ENCODE data around the gene TIMM29.

TIMM29 gene

DNA sequence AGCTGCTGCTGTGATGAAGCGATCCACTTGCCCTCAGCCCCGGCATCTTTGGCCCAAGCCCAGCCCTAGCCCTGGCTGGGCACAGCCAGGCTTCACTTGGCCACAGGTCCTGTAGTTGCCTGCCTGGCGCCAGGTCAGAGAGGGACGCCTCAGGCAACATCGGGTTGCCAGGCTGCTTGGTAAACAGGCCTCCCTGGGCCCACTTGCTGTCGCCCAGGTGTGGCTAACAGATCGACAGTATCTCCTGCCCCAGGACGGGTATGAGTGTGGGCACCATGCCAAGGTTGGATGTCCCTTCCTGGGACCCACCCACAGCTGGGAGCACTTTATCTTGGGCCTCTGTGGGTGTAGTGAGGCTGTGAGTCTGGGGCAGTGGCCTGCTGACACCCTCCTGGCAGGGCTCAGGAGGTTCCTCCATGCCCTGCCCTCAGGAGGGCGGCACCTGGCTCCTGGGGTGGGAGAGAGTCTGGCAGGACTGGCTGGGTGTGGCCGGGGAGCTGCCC is 29.4 kb upstream of the TIMM29 start:
- H3K27ac ChIP-seq (ENCODE audit: low read length): no peak overlapping the region
- no peaks in the 10 kb centered on the region for H3K9me2 ChIP-seq (replicated peaks; ENCODE audit: insufficient read depth, low read length)
- TF ChIP-seq, protein P1, sequence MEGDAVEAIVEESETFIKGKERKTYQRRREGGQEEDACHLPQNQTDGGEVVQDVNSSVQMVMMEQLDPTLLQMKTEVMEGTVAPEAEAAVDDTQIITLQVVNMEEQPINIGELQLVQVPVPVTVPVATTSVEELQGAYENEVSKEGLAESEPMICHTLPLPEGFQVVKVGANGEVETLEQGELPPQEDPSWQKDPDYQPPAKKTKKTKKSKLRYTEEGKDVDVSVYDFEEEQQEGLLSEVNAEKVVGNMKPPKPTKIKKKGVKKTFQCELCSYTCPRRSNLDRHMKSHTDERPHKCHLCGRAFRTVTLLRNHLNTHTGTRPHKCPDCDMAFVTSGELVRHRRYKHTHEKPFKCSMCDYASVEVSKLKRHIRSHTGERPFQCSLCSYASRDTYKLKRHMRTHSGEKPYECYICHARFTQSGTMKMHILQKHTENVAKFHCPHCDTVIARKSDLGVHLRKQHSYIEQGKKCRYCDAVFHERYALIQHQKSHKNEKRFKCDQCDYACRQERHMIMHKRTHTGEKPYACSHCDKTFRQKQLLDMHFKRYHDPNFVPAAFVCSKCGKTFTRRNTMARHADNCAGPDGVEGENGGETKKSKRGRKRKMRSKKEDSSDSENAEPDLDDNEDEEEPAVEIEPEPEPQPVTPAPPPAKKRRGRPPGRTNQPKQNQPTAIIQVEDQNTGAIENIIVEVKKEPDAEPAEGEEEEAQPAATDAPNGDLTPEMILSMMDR (IDR thresholded peaks at IDR 0.05; ENCODE audit: low read length): no peak
- TF ChIP-seq EZH2phosphoT487 (IDR thresholded peaks at IDR 0.05; ENCODE audit: low read length): no peak
- no peak for TF ChIP-seq EZH2 (optimal IDR thresholded peaks at IDR 0.05; ENCODE audit: low read depth, low read length)
- H3K9ac ChIP-seq (ENCODE audit: low read length): no peak overlapping the region
- no peaks in the 10 kb centered on the region for H3F3A ChIP-seq (ENCODE audit: insufficient read depth, low read length)
- no peaks in the 10 kb centered on the region for H3K4me1 ChIP-seq (ENCODE audit: low read length)
- no peaks in the 10 kb centered on the region for H3K9me3 ChIP-seq (replicated peaks; ENCODE audit: insufficient read depth, low read length)
- H4K20me1 ChIP-seq (ENCODE audit: insufficient read depth, low read length): no peaks in the 10 kb centered on the region
- H3K27me3 ChIP-seq (replicated peaks; ENCODE audit: insufficient read depth, low read length): no peaks in the 10 kb centered on the region
- H3K4me2 ChIP-seq (ENCODE audit: low read depth, low read length): no peak overlapping the region
- H3K79me2 ChIP-seq (ENCODE audit: low read length): peaks cover 61% of the 10 kb centered on the region
- no peaks in the 10 kb centered on the region for H3K36me3 ChIP-seq (replicated peaks; ENCODE audit: insufficient read depth, low read length)
- no peak overlapping the region for H2AFZ ChIP-seq (ENCODE audit: low read length)
- no peak for DNase-seq
- H3K4me3 ChIP-seq (ENCODE audit: low read length): no peak overlapping the region

GRCh38 chr19:10907925-10908324 is 20.7 kb upstream of the TIMM29 start:
- H3K27ac ChIP-seq (ENCODE audit: low read length): no peak overlapping the region

GRCh38 chr19:10908380-10908960 is 20.1 kb upstream of the TIMM29 start:
- Histone ChIP-seq H2AFZ (ENCODE audit: low read length) (no peak overlapping the region), H3F3A (ENCODE audit: insufficient read depth, low read length) (no peaks in the 10 kb centered on the region), H3K4me2 (ENCODE audit: low read depth, low read length) (no peak overlapping the region), H4K20me1 (ENCODE audit: insufficient read depth, low read length) (no peaks in the 10 kb centered on the region), H3K79me2 (ENCODE audit: low read length) (peaks cover 12% of the 10 kb centered on the region), H3K27me3 (replicated peaks; ENCODE audit: insufficient read depth, low read length) (no peaks in the 10 kb centered on the region), H3K9ac (ENCODE audit: low read length) (no peak overlapping the region), H3K4me3 (ENCODE audit: low read length) (no peak overlapping the region), H3K9me2 (replicated peaks; ENCODE audit: insufficient read depth, low read length) (no peaks in the 10 kb centered on the region), H3K27ac (ENCODE audit: low read length) (no peak overlapping the region), H3K36me3 (replicated peaks; ENCODE audit: insufficient read depth, low read length) (no peaks in the 10 kb centered on the region), H3K4me1 (ENCODE audit: low read length) (no peaks in the 10 kb centered on the region), H3K9me3 (replicated peaks; ENCODE audit: insufficient read depth, low read length) (no peaks in the 10 kb centered on the region)
- DNase-seq: no peak
- TF ChIP-seq EZH2phosphoT487 (IDR thresholded peaks at IDR 0.05; ENCODE audit: low read length): no peak
- TF ChIP-seq, protein P1 (IDR thresholded peaks at IDR 0.05; ENCODE audit: low read length): no peak
- no peak for TF ChIP-seq EZH2 (optimal IDR thresholded peaks at IDR 0.05; ENCODE audit: low read depth, low read length)

More at GRCh38 chr19:10907925-10908324, 20.7 kb upstream of the TIMM29 start:
- Histone ChIP-seq H3K4me1 (ENCODE audit: low read length) (no peaks in the 10 kb centered on the region), H3K9ac (ENCODE audit: low read length) (no peak overlapping the region), H3K4me3 (ENCODE audit: low read length) (no peak overlapping the region), H3K9me2 (replicated peaks; ENCODE audit: insufficient read depth, low read length) (no peaks in the 10 kb centered on the region), H3K27me3 (replicated peaks; ENCODE audit: insufficient read depth, low read length) (no peaks in the 10 kb centered on the region), H3K79me2 (ENCODE audit: low read length) (peaks cover 17% of the 10 kb centered on the region), H3K9me3 (replicated peaks; ENCODE audit: insufficient read depth, low read length) (no peaks in the 10 kb centered on the region), H3K36me3 (replicated peaks; ENCODE audit: insufficient read depth, low read length) (no peaks in the 10 kb centered on the region), H3K4me2 (ENCODE audit: low read depth, low read length) (no peak overlapping the region), H3F3A (ENCODE audit: insufficient read depth, low read length) (no peaks in the 10 kb centered on the region), H4K20me1 (ENCODE audit: insufficient read depth, low read length) (no peaks in the 10 kb centered on the region), H2AFZ (ENCODE audit: low read length) (no peak overlapping the region)
- no peak for DNase-seq
- TF ChIP-seq EZH2phosphoT487 (IDR thresholded peaks at IDR 0.05; ENCODE audit: low read length) (no peak), EZH2 (optimal IDR thresholded peaks at IDR 0.05; ENCODE audit: low read depth, low read length) (no peak)
- TF ChIP-seq, protein P1 (IDR thresholded peaks at IDR 0.05; ENCODE audit: low read length): no peak
